Measurements from ENCODE around the gene UCP2. TPM values are rescaled to one million over a fixed set of nuclear protein-coding genes. Genes with fewer than 3 reads are reported as not detected.

UCP2 gene
- total RNA-seq, 1 donor from 2014 or later, result 108 TPM

GRCh38 chr11:74010306-74011300 lies 28.0 kb upstream of the UCP2 start:
- DNase-seq (ENCODE audit: low read depth), result no peak

- DNase-seq (ENCODE audit: low read depth), result no peak
These were observed 27.1 kb upstream of the UCP2 start for GRCh38 chr11:74009675-74010305.

GRCh38 chr11:74009230-74009547 lies 26.5 kb upstream of the UCP2 start:
- DNase-seq (ENCODE audit: low read depth), result no peak

GRCh38 chr11:74008373-74009229 lies 26.0 kb upstream of the UCP2 start, which contains the start of gene UCP3:
Gene UCP3, minus strand, starts transcription at chr11:74009085. Its CDS starts 2,043 bp downstream, at chr11:74007042.
- no peak for DNase-seq (ENCODE audit: low read depth)

- no peak for DNase-seq (ENCODE audit: low read depth)
These were observed 25.2 kb upstream of the UCP2 start for GRCh38 chr11:74007691-74008372.

GRCh38 chr11:74006743-74007304 lies 24.2 kb upstream of the UCP2 start:
- no peak for DNase-seq (ENCODE audit: low read depth)

- no peak for DNase-seq (ENCODE audit: low read depth)
These were observed 23.3 kb upstream of the UCP2 start for GRCh38 chr11:74005721-74006517.

- DNase-seq (ENCODE audit: low read depth), result no peak
These were observed 22.3 kb upstream of the UCP2 start for GRCh38 chr11:74004759-74005615.

GRCh38 chr11:74004046-74004695 lies 21.5 kb upstream of the UCP2 start:
- no peak for DNase-seq (ENCODE audit: low read depth)

- no peak for DNase-seq (ENCODE audit: low read depth)
These were observed 20.2 kb upstream of the UCP2 start for GRCh38 chr11:74002832-74003231.

GRCh38 chr11:74001822-74002286 lies 19.2 kb upstream of the UCP2 start:
- DNase-seq (ENCODE audit: low read depth), result no peak

GRCh38 chr11:74000307-74001133 lies 17.9 kb upstream of the UCP2 start:
- no peak for DNase-seq (ENCODE audit: low read depth)

- DNase-seq (ENCODE audit: low read depth), result no peak
These were observed 17.1 kb upstream of the UCP2 start for GRCh38 chr11:73999581-74000306.

- no peak for DNase-seq (ENCODE audit: low read depth)
These were observed 16.4 kb upstream of the UCP2 start for GRCh38 chr11:73998846-73999575.

- DNase-seq (ENCODE audit: low read depth), result no peak
These were observed 14.6 kb upstream of the UCP2 start for GRCh38 chr11:73997120-73997770.
